Endothelial cell of umbilical vein (primary cell): ENCODE measurements around the gene ABCC2. TPM values are rescaled to one million over a fixed set of nuclear protein-coding genes. Genes with fewer than 3 reads are reported as not detected.

Source experiments
- BruUV-seq: library from RNA; stranded (reverse); fragments of 400-500 nt; replicated peaks from 2 replicates; lab custom pipeline; 2021; lab: Mats Ljungman, UMichigan
- CTCF ChIA-PET: fragments of 300-600, 350-600 bp; sonication (Branson Sonifier 250); formaldehyde crosslinking; loops from one replicate; lab custom pipeline; 2021; ENCODE audit warnings: antibody characterized with exemption, inconsistent platforms; lab: Charles Lee
- POLR2A ChIA-PET: fragments of 300-600, 350-600 bp; sonication (Branson Sonifier 250); formaldehyde crosslinking; loops from one replicate; lab custom pipeline; 2021; ENCODE audit warnings: antibody characterized with exemption, inconsistent platforms; lab: Charles Lee
- DNase-seq: peaks from one replicate; pipeline ENCODE4 v3.0.0-alpha.2; 2011; ENCODE audit warnings: low read depth, low spot score
- FAIRE-seq: peaks from 2 replicates; lab custom pipeline; 2011; peaks lifted over from hg19 to GRCh38; lab: Jason Lieb, UNC
- H2AFZ ChIP-seq: 2 replicates; pipeline ENCODE4 v1.6.0; 2012; ENCODE audit warnings: low read depth, low read length, control low read depth, inconsistent platforms
- H3K27ac ChIP-seq: 2 replicates; pipeline ENCODE4 v1.5.1; 2011; ENCODE audit warnings: low read depth, mild to moderate bottlenecking, control low read depth, low read length, moderate library complexity; ENCODE audit not compliant: insufficient read depth
- H3K27me3 ChIP-seq, 2 experiments: 2 replicates each; pipeline versions ENCODE4 v1.6.0 to v1.6.1; 2011; ENCODE audit warnings: low read length in 2 of 2, mixed read lengths in 1 of 2; ENCODE audit not compliant: control insufficient read depth in 2 of 2, insufficient read depth in 2 of 2
- H3K36me3 ChIP-seq, 2 experiments: 2 replicates in 1 of 2; 3 replicates in 1 of 2; pipeline ENCODE4 v1.5.1; 2011; ENCODE audit warnings: low read length in 2 of 2, mild to moderate bottlenecking in 1 of 2, moderate library complexity in 1 of 2; ENCODE audit not compliant: control insufficient read depth in 2 of 2, insufficient read depth in 2 of 2; ENCODE audit errors: extremely low read depth in 1 of 2
- H3K4me1 ChIP-seq: 3 replicates; pipeline ENCODE4 v1.5.1; 2011; ENCODE audit warnings: mild to moderate bottlenecking, low read length; ENCODE audit not compliant: control insufficient read depth, insufficient read depth; ENCODE audit errors: extremely low read depth
- H3K4me2 ChIP-seq: 2 replicates; pipeline ENCODE4 v1.6.1; 2011; ENCODE audit warnings: low read length, control low read depth, mixed read lengths; ENCODE audit not compliant: insufficient read depth
- H3K4me3 ChIP-seq, 3 experiments: fragments of 200-600 bp in 1 of 3; sonication (generic), shearing (Covaris generic) in 1 of 3; replicated peaks in 1 of 3; 2 replicates each; pipeline ENCODE4 v1.5.1; 2011 to 2016; ENCODE audit warnings: control low read depth in 3 of 3, low read length in 3 of 3, mild to moderate bottlenecking in 2 of 3, inconsistent platforms in 1 of 3, low read depth in 1 of 3, moderate library complexity in 1 of 3; ENCODE audit not compliant: insufficient read depth in 1 of 3
- H3K79me2 ChIP-seq: 2 replicates; pipeline ENCODE4 v1.6.0; 2012; ENCODE audit warnings: low read length, inconsistent platforms; ENCODE audit not compliant: control insufficient read depth, insufficient read depth
- H3K9ac ChIP-seq: replicated peaks from 2 replicates; pipeline ENCODE3; 2011; ENCODE audit warnings: low read length, control low read depth; ENCODE audit not compliant: insufficient read depth; ENCODE audit errors: extremely low read depth
- H3K9me1 ChIP-seq: replicated peaks from 3 replicates; pipeline ENCODE4 v1.6.0; 2011; ENCODE audit warnings: mild to moderate bottlenecking, low read length; ENCODE audit not compliant: control insufficient read depth, insufficient read depth; ENCODE audit errors: extremely low read depth
- H3K9me3 ChIP-seq: replicated peaks from 2 replicates; pipeline ENCODE4 v1.5.1; 2012; ENCODE audit warnings: low read length, inconsistent platforms; ENCODE audit not compliant: control insufficient read depth, insufficient read depth
- H4K20me1 ChIP-seq: replicated peaks from 2 replicates; pipeline ENCODE3; 2011; ENCODE audit warnings: mild to moderate bottlenecking, low read length; ENCODE audit not compliant: control insufficient read depth, insufficient read depth; ENCODE audit errors: extremely low read depth
- CTCF ChIP-seq, 2 donors: IDR thresholded peaks; 1 replicate in 1 of 2; 2 replicates in 1 of 2; pipeline ENCODE4 v1.5.1; 2011; ENCODE audit warnings: low read length in 2 of 2, mild to moderate bottlenecking in 2 of 2, moderate library complexity in 2 of 2, control low read depth in 1 of 2, inconsistent platforms in 1 of 2, low read depth in 1 of 2; ENCODE audit not compliant: insufficient read depth in 1 of 2; ENCODE audit errors: extremely low read depth in 1 of 2
- EZH2 ChIP-seq: IDR thresholded peaks from 2 replicates; pipeline ENCODE4 v1.6.1; 2012; ENCODE audit warnings: borderline replicate concordance, low read depth, mild to moderate bottlenecking, moderate library complexity, low read length, inconsistent platforms; ENCODE audit not compliant: severe bottlenecking
- FOS ChIP-seq: IDR thresholded peaks from 2 replicates; pipeline ENCODE4 v1.6.1; 2011; ENCODE audit warnings: mild to moderate bottlenecking, low read length, moderate library complexity, borderline replicate concordance; ENCODE audit not compliant: insufficient read depth
- GATA2 ChIP-seq: IDR thresholded peaks from 2 replicates; pipeline ENCODE4 v1.7.0; 2011; ENCODE audit warnings: low read depth, mild to moderate bottlenecking, moderate library complexity, mixed read lengths, low read length; ENCODE audit not compliant: insufficient read length, insufficient read depth
- JUN ChIP-seq: IDR thresholded peaks from 2 replicates; pipeline ENCODE4 v1.6.1; 2011; ENCODE audit warnings: borderline replicate concordance, low read depth; ENCODE audit not compliant: insufficient read length, insufficient read depth
- MAX ChIP-seq: IDR thresholded peaks from 2 replicates; pipeline ENCODE4 v1.6.1; 2011; ENCODE audit not compliant: insufficient read depth, insufficient read length
- MYC ChIP-seq: IDR thresholded peaks from one replicate; pipeline ENCODE4 v1.6.1; 2011; ENCODE audit warnings: mild to moderate bottlenecking, low read depth, low read length
- POLR2A ChIP-seq: IDR thresholded peaks from 2 replicates; pipeline ENCODE4 v1.6.1; 2012; ENCODE audit warnings: low read depth, mild to moderate bottlenecking, control low read depth, low read length
- POLR2AphosphoS5 ChIP-seq: IDR thresholded peaks from 2 replicates; pipeline ENCODE4 v1.6.1; 2012; ENCODE audit warnings: low read depth, mild to moderate bottlenecking, control low read depth, low read length, moderate library complexity; ENCODE audit not compliant: insufficient read depth
- dilution Hi-C: fragments of 300-500 bp; cut with MboI; formaldehyde crosslinking; loops from one replicate; pipeline ENCODE4 v1.15.0; 2019; ENCODE audit warnings: low sequenced_read_pairs; ENCODE audit not compliant: extremely low pct_ligation_motif_present
- intact Hi-C: fragments of 100-400 bp; cut with micrococcal nuclease; formaldehyde crosslinking; loops from one replicate; pipeline ENCODE4 v1.10.0; 2022
- polyA plus RNA-seq, 4 experiments: library from polyadenylated mRNA; depleted of rRNA in 3 of 4; stranded (reverse) in 3 of 4; unstranded in 1 of 4; fragments of >200 nt; gene quantifications; 2 replicates each; pipeline versions ENCODE4 v1.2.1 to v1.2.3, GENCODE V29; 2011 to 2012; ENCODE audit warnings: missing spikeins in 1 of 4
- total RNA-seq: library from RNA; stranded (reverse); gene quantifications from 2 replicates; pipeline ENCODE4 v1.2.3, GENCODE V29; 2021

Gene ABCC2
- total and polyA plus RNA-seq, 2 donors (not counting 3 experiments of a cell fraction or from before 2014, with no cell fraction given): 1.5 to 3.3 TPM

- Histone ChIP-seq H3K27ac (no peak overlapping the region), H3K9ac (no peak overlapping the region), H3K9me1 (no peaks in the 10 kb centered on the region), H4K20me1 (no peaks in the 10 kb centered on the region), H3K79me2 (no peaks in the 10 kb centered on the region), H3K9me3 (no peaks in the 10 kb centered on the region), H3K36me3 (no peaks in the 10 kb centered on the region), H3K4me3 (no peak overlapping the region), H3K4me1 (no peaks in the 10 kb centered on the region), H3K4me2 (no peak overlapping the region), H3K27me3 (no peaks in the 10 kb centered on the region), H2AFZ (no peak overlapping the region)
- ChIA-PET CTCF (interaction anchor here (1.1 kb wide), 1 partner anchor 275 kb away, joined by 3 read pairs; no protein-coding TSS in a partner anchor), POLR2A (no interaction called here)
- DNase-seq (no peak), FAIRE-seq (no peak)
- TF ChIP-seq MAX (no peak), POLR2A (no peak), EZH2 (no peak), JUN (no peak), POLR2AphosphoS5 (no peak), GATA2 (no peak), FOS (no peak), CTCF (IDR thresholded peaks at IDR 0.05; ENCODE audit: extremely low read depth in 1 of 2, insufficient read depth in 1 of 2, low read depth in 1 of 2, low read length in 2 of 2) (no peak), MYC (no peak)
- dilution Hi-C loops (no loop called here), intact Hi-C loops (no loop called here)
- no TSS peak for BruUV-seq
Observed at GRCh38 chr10:99770408-99771045, 11.9 kb upstream of the ABCC2 start.
